VCaP (cell line): ENCODE results near the gene DENND2D.

Source experiments
- H3K27ac ChIP-seq: fragments of 450-650 bp; 2 replicates; pipeline ENCODE4 v1.5.1; 2017
- CTCF ChIP-seq: fragments of 450-650 bp; conservative IDR thresholded peaks from 2 replicates; pipeline ENCODE4 v1.5.1; 2017; ENCODE audit warnings: mild to moderate bottlenecking, moderate library complexity

DENND2D gene

GRCh38 chr1:111227434-111227833 is 27.0 kb upstream of the DENND2D start, which contains the start of gene CHI3L2:
Gene CHI3L2 (plus strand): TSS chr1:111227713. CDS start chr1:111227730, 17 bp downstream.
- H3K27ac ChIP-seq: no peak within 1 kb of the TSS
- TF ChIP-seq CTCF: no peak

DNA sequence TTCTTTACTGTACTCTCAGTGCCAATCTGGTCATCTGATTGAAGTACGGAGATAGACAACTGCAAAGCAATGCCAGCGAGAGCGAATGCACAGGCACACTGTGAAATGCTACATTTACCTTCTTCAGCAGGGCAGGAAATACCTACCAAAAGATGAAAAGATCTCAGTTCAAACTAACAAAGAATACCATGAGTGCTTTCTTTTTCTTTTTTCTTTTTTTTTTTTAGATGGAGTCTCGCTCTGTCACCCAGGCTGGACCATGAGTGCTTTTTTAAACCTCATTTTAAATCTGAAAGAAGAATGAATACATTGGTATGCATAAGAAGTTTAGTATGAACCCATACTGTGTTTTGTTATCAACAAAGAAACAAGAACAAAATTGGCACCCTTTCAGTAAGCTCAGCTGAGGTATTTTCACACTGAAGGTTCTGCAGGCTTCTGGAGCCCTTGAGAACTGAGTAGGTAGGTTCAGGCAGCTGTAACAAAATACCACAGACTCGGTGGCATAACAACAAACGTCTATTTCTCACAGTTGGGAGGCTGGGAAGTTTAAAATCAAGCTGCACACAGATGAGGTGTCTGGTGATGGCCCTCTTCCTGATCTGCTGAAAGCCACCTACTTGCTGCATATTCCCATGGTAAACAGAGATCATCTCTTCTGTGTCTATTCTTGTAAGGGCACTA is 25.4 kb upstream of the DENND2D start:
- TF ChIP-seq CTCF: no peak
- H3K27ac ChIP-seq: no peak overlapping the region

DNA sequence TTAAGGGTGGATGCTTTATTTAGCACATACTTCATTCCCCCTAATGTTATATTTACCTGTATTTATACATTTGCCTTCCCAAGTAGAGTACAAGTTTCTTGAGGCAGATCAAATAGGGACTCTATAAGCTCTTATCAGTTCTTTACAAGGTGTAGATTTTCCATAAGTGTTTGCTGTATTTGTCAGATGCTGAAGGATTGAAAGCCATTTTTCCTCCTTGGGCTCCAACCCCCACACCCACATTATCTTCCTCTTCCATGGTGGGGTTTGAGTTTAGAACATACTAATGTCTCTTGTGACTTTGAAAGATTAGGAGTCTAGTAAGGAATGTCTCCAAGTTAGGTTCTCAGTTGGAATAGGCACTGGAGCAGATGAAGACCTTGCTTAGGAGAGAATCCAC is 24.6 kb upstream of the DENND2D start:
- H3K27ac ChIP-seq: no peak overlapping the region
- no peak for TF ChIP-seq CTCF

DNA sequence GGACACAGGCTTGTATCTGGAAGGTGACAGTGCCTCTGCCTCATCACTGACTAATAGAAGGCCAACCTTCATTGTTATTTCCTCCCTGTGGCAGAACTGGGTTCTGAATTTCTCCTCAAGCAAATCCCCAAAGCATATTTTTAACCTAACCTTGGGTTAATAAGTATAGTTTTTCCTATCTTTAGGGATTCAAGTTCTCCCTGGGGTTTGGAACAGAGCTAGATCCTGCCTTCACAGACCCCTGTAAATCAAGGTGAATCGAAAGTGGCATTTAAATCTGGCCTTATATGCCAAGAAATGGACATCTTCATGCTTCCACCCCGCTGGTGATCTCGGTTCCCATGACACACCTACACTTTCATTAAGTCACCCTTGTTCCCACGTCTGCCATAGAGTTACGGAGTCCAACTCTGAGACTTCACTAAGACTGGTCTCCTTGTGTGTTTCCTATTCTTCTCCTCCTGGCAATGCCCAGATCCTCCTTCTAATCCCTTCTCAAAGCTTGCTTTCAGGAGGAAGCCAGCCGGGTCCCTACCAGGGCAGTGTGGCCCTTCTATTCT is 22.8 kb upstream of the DENND2D start:
- H3K27ac ChIP-seq: no peak overlapping the region
- no peak; the same call in none of the 2 replicates for TF ChIP-seq CTCF

DNA sequence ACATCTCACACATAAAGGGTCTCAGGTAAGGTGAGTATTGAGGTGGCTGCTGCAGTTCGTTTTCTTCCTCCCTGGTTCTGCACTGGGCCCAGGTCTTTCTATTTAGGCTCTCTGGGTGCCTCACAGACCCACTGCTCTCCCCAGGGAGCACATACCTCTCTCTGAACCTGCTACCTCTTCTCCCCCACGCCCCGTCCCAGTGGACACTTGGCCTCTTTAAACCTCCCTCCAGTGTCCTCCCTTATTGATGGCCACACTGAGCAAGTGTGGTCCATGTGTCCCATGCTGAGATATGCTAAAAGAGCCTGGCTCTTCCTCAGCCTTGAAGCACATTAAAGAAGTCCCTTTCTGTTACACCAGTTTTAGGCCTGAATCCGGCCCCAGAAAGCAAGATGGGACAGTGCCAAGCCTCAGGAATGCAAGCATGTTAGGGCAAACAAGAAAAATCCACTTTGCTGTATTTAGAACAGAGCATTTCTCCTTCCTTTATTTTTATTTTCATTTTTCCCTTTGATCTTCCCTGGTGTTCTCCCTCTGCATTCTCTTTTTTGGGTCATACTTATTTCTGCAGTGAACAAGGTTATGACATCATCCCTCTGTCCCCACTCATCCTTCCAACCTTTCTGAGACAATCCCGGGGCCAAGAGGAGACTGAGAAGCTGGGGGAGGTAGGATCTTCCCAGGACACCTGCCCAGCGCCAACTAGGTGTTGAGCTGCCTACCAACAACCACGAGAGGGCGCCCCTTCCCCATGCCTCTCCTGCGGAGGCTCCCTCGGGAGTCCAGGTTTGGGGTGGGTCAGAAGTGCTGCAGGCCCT is 22.1 kb upstream of the DENND2D start:
- peak; percentile 97 for TF ChIP-seq CTCF
- H3K27ac ChIP-seq: peak overlapping the region; percentile 16; the same call in 1 of the 2 replicates

- H3K27ac ChIP-seq: no peak overlapping the region
- TF ChIP-seq CTCF: no peak
Observed at GRCh38 chr1:111221633-111222291, 21.3 kb upstream of the DENND2D start.

DNA sequence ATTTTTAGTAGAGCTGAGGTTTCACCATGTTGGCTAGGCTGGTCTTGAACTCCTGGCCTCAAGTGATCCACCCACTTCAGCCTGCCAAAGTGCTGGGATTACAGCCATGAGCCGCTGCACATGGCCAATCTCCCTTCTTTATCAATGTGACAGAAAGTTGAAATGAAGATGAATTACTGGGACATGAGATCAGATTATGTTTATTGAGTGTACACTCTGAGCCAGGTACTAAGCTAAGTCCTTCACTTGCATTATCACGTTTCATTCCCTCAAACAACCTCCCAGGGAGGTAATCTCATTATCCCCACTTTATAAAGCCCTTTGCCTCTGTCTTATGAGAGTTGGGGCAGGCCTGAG is 20.8 kb upstream of the DENND2D start:
- H3K27ac ChIP-seq: no peak overlapping the region
- TF ChIP-seq CTCF: no peak
